WTC11 (cell line): Measurements from ENCODE around the gene LPAR3. TPM values are rescaled to one million over a fixed set of nuclear protein-coding genes. Genes with fewer than 3 reads are reported as not detected.

ENCODE experiments used
- ATAC-seq: fragments of 200-7000 bp; cut with Tn5 transposase; 2 replicates; pipeline ENCODE4 v1.10.0; 2021; ENCODE audit warnings: mild to moderate bottlenecking, moderate library complexity
- CTCF ChIA-PET: fragments of 300-600 bp; sonication (Branson Sonifier 250); formaldehyde crosslinking; loops from one replicate; lab custom pipeline; 2021; ENCODE audit warnings: antibody characterized with exemption; lab: Charles Lee
- POLR2A ChIA-PET: fragments of 350-600 bp; sonication (Branson Sonifier 250); formaldehyde crosslinking; loops from one replicate; lab custom pipeline; 2021; ENCODE audit warnings: antibody characterized with exemption; lab: Charles Lee
- DNase-seq: peaks from one replicate; pipeline ENCODE4 v3.0.0; 2021; ENCODE audit warnings: low spot score
- H3K27ac Mint-ChIP-seq: 2 replicates; pipeline ENCODE4 v1.8.0; 2021; ENCODE audit warnings: mixed read lengths
- H3K27me3 Mint-ChIP-seq: 2 replicates; pipeline ENCODE4 v1.8.0; 2021; ENCODE audit warnings: low read depth, mild to moderate bottlenecking, moderate library complexity, mixed read lengths
- H3K36me3 Mint-ChIP-seq: 2 replicates; pipeline ENCODE4 v1.8.0; 2021; ENCODE audit warnings: mixed read lengths
- H3K4me1 Mint-ChIP-seq: 2 replicates; pipeline ENCODE4 v1.8.0; 2022; ENCODE audit warnings: mixed read lengths
- H3K4me3 Mint-ChIP-seq: 2 replicates; pipeline ENCODE4 v1.8.0; 2021; ENCODE audit warnings: mild to moderate bottlenecking, moderate library complexity, mixed read lengths
- H3K9me3 Mint-ChIP-seq: 2 replicates; pipeline ENCODE4 v1.8.0; 2021; ENCODE audit warnings: mixed read lengths
- ELF4 ChIP-seq: sonication (generic); formaldehyde crosslinking; IDR thresholded peaks from 2 replicates; pipeline ENCODE4 v1.8.1; 2022; ENCODE audit warnings: low read depth, mild to moderate bottlenecking, moderate library complexity, missing genetic modification reagents
- KAT7 ChIP-seq: sonication (generic); formaldehyde crosslinking; IDR thresholded peaks from 2 replicates; pipeline ENCODE4 v1.8.1; 2023; ENCODE audit warnings: missing genetic modification reagents, mild to moderate bottlenecking, borderline replicate concordance
- MYBL2 ChIP-seq: sonication (generic); formaldehyde crosslinking; IDR thresholded peaks from 2 replicates; pipeline ENCODE4 v1.8.1; 2023; ENCODE audit warnings: mild to moderate bottlenecking, moderate library complexity, missing genetic modification reagents
- NFE2L1 ChIP-seq: sonication (generic); formaldehyde crosslinking; IDR thresholded peaks from 2 replicates; pipeline ENCODE4 v1.8.1; 2023; ENCODE audit warnings: missing genetic modification reagents
- NR1H2 ChIP-seq: sonication (generic); formaldehyde crosslinking; IDR thresholded peaks from 2 replicates; pipeline ENCODE4 v1.9.0; 2021; ENCODE audit warnings: mild to moderate bottlenecking, moderate library complexity, missing genetic modification reagents
- NR3C1 ChIP-seq: sonication (generic); formaldehyde crosslinking; conservative IDR thresholded peaks from 2 replicates; pipeline ENCODE4 v1.8.1; 2023; ENCODE audit warnings: low read depth, mild to moderate bottlenecking, missing genetic modification reagents
- ZBTB21 ChIP-seq: sonication (generic); formaldehyde crosslinking; IDR thresholded peaks from 2 replicates; pipeline ENCODE4 v1.8.1; 2023; ENCODE audit warnings: mild to moderate bottlenecking, missing genetic modification reagents, borderline replicate concordance
- total RNA-seq: library from RNA; stranded (reverse); gene quantifications from 3 replicates; pipeline ENCODE4 v1.2.3, GENCODE V29; 2021
- TF ChIP-seq, protein P1 (sequence below): sonication (generic); formaldehyde crosslinking; IDR thresholded peaks from 2 replicates; pipeline ENCODE4 v1.8.1; 2023; ENCODE audit warnings: mild to moderate bottlenecking, missing genetic modification reagents, borderline replicate concordance
- TF ChIP-seq, protein P2 (sequence below): fragments of 250-450 bp; sonication (Bioruptor Pico); IDR thresholded peaks from 2 replicates; pipeline ENCODE4 v2.1.2; 2022; ENCODE audit warnings: mild to moderate bottlenecking, moderate library complexity
- TF ChIP-seq, protein P3 (sequence below): sonication (generic); formaldehyde crosslinking; IDR thresholded peaks from 2 replicates; pipeline ENCODE4 v1.8.0; 2023; ENCODE audit warnings: mild to moderate bottlenecking, missing genetic modification reagents
- TF ChIP-seq, protein P4 (sequence below): sonication (generic); formaldehyde crosslinking; IDR thresholded peaks from 2 replicates; pipeline ENCODE4 v1.8.1; 2023; ENCODE audit warnings: mild to moderate bottlenecking, missing genetic modification reagents
- TF ChIP-seq, protein P5 (sequence below): fragments of 250-450 bp; sonication (Bioruptor Pico); IDR thresholded peaks from 2 replicates; pipeline ENCODE4 v1.9.0; 2021; ENCODE audit warnings: mild to moderate bottlenecking
- TF ChIP-seq, protein P6 (sequence below): sonication (generic); formaldehyde crosslinking; IDR thresholded peaks from 2 replicates; pipeline ENCODE4 v1.8.0; 2023; ENCODE audit warnings: missing genetic modification reagents, mild to moderate bottlenecking, borderline replicate concordance
- TF ChIP-seq, protein P7 (sequence below): sonication (generic); formaldehyde crosslinking; conservative IDR thresholded peaks from 2 replicates; pipeline ENCODE4 v1.8.1; 2023; ENCODE audit warnings: mild to moderate bottlenecking, low read depth, missing genetic modification reagents, moderate library complexity

LPAR3 gene
- total RNA-seq, 1 experiment from 2014 or later: 33.3 TPM

DNA sequence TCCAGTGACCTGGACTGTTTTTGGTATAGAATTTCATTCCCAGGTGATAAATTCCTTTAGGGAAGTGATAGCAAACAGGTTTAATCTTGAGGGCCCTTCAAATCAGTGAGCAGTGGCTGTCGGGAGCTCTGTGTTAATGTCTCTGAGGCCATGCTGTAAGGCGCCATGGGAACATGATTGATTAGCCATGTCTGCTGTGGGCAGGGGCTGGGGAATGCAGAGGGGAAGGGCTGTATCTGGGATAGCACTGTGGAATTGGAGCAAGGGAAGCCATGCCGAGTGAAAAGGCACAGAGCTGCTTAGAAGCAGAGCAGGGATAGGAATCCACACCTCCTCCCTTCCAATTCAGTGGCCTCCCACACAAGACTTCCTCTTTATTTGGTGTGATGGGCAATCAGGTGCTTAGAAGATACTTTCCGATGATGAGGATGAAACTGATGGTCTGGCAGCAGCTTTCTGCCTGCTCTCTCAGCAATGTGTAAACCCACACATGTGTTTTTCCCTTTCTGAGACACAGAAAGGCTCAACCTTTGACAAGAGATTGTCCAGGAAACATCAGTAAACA is 119.0 kb downstream of the LPAR3 start:
- Mint-ChIP-seq H3K27ac (no peak overlapping the region), H3K4me1 (peaks cover 17% of the 10 kb centered on the region; the same call in 1 of the 2 replicates), H3K27me3 (no peaks in the 10 kb centered on the region), H3K4me3 (no peak overlapping the region), H3K36me3 (no peaks in the 10 kb centered on the region), H3K9me3 (peaks cover 9% of the 10 kb centered on the region)
- TF ChIP-seq NR1H2 (CRISPR knock-in tag) (no peak), NR3C1 (CRISPR knock-in tag) (no peak), ELF4 (CRISPR knock-in tag) (no peak), MYBL2 (no peak), NFE2L1 (CRISPR knock-in tag) (no peak), ZBTB21 (no peak), KAT7 (CRISPR knock-in tag) (no peak)
- TF ChIP-seq, protein P1, sequence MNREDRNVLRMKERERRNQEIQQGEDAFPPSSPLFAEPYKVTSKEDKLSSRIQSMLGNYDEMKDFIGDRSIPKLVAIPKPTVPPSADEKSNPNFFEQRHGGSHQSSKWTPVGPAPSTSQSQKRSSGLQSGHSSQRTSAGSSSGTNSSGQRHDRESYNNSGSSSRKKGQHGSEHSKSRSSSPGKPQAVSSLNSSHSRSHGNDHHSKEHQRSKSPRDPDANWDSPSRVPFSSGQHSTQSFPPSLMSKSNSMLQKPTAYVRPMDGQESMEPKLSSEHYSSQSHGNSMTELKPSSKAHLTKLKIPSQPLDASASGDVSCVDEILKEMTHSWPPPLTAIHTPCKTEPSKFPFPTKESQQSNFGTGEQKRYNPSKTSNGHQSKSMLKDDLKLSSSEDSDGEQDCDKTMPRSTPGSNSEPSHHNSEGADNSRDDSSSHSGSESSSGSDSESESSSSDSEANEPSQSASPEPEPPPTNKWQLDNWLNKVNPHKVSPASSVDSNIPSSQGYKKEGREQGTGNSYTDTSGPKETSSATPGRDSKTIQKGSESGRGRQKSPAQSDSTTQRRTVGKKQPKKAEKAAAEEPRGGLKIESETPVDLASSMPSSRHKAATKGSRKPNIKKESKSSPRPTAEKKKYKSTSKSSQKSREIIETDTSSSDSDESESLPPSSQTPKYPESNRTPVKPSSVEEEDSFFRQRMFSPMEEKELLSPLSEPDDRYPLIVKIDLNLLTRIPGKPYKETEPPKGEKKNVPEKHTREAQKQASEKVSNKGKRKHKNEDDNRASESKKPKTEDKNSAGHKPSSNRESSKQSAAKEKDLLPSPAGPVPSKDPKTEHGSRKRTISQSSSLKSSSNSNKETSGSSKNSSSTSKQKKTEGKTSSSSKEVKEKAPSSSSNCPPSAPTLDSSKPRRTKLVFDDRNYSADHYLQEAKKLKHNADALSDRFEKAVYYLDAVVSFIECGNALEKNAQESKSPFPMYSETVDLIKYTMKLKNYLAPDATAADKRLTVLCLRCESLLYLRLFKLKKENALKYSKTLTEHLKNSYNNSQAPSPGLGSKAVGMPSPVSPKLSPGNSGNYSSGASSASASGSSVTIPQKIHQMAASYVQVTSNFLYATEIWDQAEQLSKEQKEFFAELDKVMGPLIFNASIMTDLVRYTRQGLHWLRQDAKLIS: no peak
- TF ChIP-seq, protein P2, sequence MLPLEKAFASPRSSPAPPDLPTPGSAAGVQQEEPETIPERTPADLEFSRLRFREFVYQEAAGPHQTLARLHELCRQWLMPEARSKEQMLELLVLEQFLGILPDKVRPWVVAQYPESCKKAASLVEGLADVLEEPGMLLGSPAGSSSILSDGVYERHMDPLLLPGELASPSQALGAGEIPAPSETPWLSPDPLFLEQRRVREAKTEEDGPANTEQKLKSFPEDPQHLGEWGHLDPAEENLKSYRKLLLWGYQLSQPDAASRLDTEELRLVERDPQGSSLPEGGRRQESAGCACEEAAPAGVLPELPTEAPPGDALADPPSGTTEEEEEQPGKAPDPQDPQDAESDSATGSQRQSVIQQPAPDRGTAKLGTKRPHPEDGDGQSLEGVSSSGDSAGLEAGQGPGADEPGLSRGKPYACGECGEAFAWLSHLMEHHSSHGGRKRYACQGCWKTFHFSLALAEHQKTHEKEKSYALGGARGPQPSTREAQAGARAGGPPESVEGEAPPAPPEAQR (CRISPR knock-in tag): no peak
- TF ChIP-seq, protein P3, sequence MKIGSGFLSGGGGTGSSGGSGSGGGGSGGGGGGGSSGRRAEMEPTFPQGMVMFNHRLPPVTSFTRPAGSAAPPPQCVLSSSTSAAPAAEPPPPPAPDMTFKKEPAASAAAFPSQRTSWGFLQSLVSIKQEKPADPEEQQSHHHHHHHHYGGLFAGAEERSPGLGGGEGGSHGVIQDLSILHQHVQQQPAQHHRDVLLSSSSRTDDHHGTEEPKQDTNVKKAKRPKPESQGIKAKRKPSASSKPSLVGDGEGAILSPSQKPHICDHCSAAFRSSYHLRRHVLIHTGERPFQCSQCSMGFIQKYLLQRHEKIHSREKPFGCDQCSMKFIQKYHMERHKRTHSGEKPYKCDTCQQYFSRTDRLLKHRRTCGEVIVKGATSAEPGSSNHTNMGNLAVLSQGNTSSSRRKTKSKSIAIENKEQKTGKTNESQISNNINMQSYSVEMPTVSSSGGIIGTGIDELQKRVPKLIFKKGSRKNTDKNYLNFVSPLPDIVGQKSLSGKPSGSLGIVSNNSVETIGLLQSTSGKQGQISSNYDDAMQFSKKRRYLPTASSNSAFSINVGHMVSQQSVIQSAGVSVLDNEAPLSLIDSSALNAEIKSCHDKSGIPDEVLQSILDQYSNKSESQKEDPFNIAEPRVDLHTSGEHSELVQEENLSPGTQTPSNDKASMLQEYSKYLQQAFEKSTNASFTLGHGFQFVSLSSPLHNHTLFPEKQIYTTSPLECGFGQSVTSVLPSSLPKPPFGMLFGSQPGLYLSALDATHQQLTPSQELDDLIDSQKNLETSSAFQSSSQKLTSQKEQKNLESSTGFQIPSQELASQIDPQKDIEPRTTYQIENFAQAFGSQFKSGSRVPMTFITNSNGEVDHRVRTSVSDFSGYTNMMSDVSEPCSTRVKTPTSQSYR: no peak
- TF ChIP-seq, protein P4, sequence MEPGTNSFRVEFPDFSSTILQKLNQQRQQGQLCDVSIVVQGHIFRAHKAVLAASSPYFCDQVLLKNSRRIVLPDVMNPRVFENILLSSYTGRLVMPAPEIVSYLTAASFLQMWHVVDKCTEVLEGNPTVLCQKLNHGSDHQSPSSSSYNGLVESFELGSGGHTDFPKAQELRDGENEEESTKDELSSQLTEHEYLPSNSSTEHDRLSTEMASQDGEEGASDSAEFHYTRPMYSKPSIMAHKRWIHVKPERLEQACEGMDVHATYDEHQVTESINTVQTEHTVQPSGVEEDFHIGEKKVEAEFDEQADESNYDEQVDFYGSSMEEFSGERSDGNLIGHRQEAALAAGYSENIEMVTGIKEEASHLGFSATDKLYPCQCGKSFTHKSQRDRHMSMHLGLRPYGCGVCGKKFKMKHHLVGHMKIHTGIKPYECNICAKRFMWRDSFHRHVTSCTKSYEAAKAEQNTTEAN: no peak
- TF ChIP-seq, protein P5, sequence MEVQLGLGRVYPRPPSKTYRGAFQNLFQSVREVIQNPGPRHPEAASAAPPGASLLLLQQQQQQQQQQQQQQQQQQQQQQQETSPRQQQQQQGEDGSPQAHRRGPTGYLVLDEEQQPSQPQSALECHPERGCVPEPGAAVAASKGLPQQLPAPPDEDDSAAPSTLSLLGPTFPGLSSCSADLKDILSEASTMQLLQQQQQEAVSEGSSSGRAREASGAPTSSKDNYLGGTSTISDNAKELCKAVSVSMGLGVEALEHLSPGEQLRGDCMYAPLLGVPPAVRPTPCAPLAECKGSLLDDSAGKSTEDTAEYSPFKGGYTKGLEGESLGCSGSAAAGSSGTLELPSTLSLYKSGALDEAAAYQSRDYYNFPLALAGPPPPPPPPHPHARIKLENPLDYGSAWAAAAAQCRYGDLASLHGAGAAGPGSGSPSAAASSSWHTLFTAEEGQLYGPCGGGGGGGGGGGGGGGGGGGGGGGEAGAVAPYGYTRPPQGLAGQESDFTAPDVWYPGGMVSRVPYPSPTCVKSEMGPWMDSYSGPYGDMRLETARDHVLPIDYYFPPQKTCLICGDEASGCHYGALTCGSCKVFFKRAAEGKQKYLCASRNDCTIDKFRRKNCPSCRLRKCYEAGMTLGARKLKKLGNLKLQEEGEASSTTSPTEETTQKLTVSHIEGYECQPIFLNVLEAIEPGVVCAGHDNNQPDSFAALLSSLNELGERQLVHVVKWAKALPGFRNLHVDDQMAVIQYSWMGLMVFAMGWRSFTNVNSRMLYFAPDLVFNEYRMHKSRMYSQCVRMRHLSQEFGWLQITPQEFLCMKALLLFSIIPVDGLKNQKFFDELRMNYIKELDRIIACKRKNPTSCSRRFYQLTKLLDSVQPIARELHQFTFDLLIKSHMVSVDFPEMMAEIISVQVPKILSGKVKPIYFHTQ (CRISPR knock-in tag): no peak
- TF ChIP-seq, protein P6, sequence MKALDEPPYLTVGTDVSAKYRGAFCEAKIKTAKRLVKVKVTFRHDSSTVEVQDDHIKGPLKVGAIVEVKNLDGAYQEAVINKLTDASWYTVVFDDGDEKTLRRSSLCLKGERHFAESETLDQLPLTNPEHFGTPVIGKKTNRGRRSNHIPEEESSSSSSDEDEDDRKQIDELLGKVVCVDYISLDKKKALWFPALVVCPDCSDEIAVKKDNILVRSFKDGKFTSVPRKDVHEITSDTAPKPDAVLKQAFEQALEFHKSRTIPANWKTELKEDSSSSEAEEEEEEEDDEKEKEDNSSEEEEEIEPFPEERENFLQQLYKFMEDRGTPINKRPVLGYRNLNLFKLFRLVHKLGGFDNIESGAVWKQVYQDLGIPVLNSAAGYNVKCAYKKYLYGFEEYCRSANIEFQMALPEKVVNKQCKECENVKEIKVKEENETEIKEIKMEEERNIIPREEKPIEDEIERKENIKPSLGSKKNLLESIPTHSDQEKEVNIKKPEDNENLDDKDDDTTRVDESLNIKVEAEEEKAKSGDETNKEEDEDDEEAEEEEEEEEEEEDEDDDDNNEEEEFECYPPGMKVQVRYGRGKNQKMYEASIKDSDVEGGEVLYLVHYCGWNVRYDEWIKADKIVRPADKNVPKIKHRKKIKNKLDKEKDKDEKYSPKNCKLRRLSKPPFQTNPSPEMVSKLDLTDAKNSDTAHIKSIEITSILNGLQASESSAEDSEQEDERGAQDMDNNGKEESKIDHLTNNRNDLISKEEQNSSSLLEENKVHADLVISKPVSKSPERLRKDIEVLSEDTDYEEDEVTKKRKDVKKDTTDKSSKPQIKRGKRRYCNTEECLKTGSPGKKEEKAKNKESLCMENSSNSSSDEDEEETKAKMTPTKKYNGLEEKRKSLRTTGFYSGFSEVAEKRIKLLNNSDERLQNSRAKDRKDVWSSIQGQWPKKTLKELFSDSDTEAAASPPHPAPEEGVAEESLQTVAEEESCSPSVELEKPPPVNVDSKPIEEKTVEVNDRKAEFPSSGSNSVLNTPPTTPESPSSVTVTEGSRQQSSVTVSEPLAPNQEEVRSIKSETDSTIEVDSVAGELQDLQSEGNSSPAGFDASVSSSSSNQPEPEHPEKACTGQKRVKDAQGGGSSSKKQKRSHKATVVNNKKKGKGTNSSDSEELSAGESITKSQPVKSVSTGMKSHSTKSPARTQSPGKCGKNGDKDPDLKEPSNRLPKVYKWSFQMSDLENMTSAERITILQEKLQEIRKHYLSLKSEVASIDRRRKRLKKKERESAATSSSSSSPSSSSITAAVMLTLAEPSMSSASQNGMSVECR (CRISPR knock-in tag): no peak
- TF ChIP-seq, protein P7, sequence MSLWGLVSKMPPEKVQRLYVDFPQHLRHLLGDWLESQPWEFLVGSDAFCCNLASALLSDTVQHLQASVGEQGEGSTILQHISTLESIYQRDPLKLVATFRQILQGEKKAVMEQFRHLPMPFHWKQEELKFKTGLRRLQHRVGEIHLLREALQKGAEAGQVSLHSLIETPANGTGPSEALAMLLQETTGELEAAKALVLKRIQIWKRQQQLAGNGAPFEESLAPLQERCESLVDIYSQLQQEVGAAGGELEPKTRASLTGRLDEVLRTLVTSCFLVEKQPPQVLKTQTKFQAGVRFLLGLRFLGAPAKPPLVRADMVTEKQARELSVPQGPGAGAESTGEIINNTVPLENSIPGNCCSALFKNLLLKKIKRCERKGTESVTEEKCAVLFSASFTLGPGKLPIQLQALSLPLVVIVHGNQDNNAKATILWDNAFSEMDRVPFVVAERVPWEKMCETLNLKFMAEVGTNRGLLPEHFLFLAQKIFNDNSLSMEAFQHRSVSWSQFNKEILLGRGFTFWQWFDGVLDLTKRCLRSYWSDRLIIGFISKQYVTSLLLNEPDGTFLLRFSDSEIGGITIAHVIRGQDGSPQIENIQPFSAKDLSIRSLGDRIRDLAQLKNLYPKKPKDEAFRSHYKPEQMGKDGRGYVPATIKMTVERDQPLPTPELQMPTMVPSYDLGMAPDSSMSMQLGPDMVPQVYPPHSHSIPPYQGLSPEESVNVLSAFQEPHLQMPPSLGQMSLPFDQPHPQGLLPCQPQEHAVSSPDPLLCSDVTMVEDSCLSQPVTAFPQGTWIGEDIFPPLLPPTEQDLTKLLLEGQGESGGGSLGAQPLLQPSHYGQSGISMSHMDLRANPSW (CRISPR knock-in tag): no peak
- ATAC-seq (no peak), DNase-seq (no peak)
- ChIA-PET POLR2A (no interaction called here), CTCF (interaction anchor here (3.7 kb wide), 1 partner anchor 8 kb away, joined by 33 read pairs; no protein-coding TSS in a partner anchor)
